IMR-90 (cell line): ENCODE data around the gene OR2M5. TPM values are rescaled to one million over a fixed set of nuclear protein-coding genes. Genes with fewer than 3 reads are reported as not detected.

ENCODE experiments used
- ATAC-seq: fragments of 200-7000 bp; cut with Tn5 transposase; 2 replicates; pipeline ENCODE4 v1.9.1; 2020; ENCODE audit warnings: low read depth, mild to moderate bottlenecking, moderate library complexity
- BruUV-seq: library from RNA; stranded (reverse); fragments of 400-500 nt; replicated peaks from 2 replicates; lab custom pipeline; 2021; lab: Mats Ljungman, UMichigan
- CTCF ChIA-PET: fragments of 300-600 bp; formaldehyde crosslinking; extraction: SDS; loops from one replicate; lab custom pipeline; 2021; ENCODE audit warnings: antibody characterized with exemption; lab: Yijun Ruan, JAX
- POLR2A ChIA-PET: fragments of 300-600 bp; sonication (Branson Sonifier 250); formaldehyde crosslinking; loops from one replicate; lab custom pipeline; 2022; ENCODE audit warnings: antibody characterized with exemption; ENCODE audit not compliant: unreplicated experiment; lab: Charles Lee
- DNase-seq: peaks from one replicate; pipeline ENCODE4 v3.0.0; 2013
- H2AFZ ChIP-seq: replicated peaks from 2 replicates; pipeline ENCODE3; 2013; ENCODE audit warnings: low read length, mild to moderate bottlenecking; ENCODE audit not compliant: poor library complexity
- H2AK5ac ChIP-seq: 2 replicates; pipeline ENCODE4 v1.6.1; 2013; ENCODE audit warnings: low read depth, low read length, inconsistent platforms
- H2AK9ac ChIP-seq: replicated peaks from 2 replicates; pipeline ENCODE3; 2013; ENCODE audit warnings: mild to moderate bottlenecking, low read depth, low read length, moderate library complexity; ENCODE audit not compliant: poor library complexity
- H2BK120ac ChIP-seq: 2 replicates; pipeline ENCODE4 v1.6.1; 2013; ENCODE audit warnings: low read depth, low read length, inconsistent platforms
- H2BK15ac ChIP-seq: 3 replicates; pipeline ENCODE4 v1.6.1; 2013; ENCODE audit warnings: low read depth, low read length, inconsistent platforms
- H2BK20ac ChIP-seq: 2 replicates; pipeline ENCODE4 v1.6.1; 2013; ENCODE audit warnings: low read depth, mild to moderate bottlenecking, inconsistent platforms, low read length, moderate library complexity
- H2BK5ac ChIP-seq: 2 replicates; pipeline ENCODE4 v1.6.1; 2013; ENCODE audit warnings: mild to moderate bottlenecking, low read depth, low read length, inconsistent platforms; ENCODE audit not compliant: poor library complexity, severe bottlenecking
- H3K14ac ChIP-seq: replicated peaks from 2 replicates; pipeline ENCODE4 v1.6.1; 2013; ENCODE audit warnings: low read depth, low read length, inconsistent platforms
- H3K18ac ChIP-seq: 2 replicates; pipeline ENCODE4 v1.6.1; 2013; ENCODE audit warnings: low read depth, low read length, control low read depth
- H3K23ac ChIP-seq: 2 replicates; pipeline ENCODE4 v1.6.1; 2013; ENCODE audit warnings: low read depth, low read length, inconsistent platforms
- H3K27ac ChIP-seq: 2 replicates; pipeline ENCODE4 v1.5.1; 2013; ENCODE audit warnings: mild to moderate bottlenecking, control low read depth, low read length; ENCODE audit not compliant: insufficient read depth
- H3K27me3 ChIP-seq: 2 replicates; pipeline ENCODE4 v1.6.1; 2013; ENCODE audit warnings: low read length; ENCODE audit not compliant: control insufficient read depth, insufficient read depth
- H3K36me3 ChIP-seq: 2 replicates; pipeline ENCODE4 v1.6.1; 2013; ENCODE audit warnings: low read length, mixed read lengths; ENCODE audit not compliant: control insufficient read depth, insufficient read depth
- H3K4ac ChIP-seq: 2 replicates; pipeline ENCODE4 v1.6.1; 2013; ENCODE audit warnings: low read depth, low read length, inconsistent platforms
- H3K4me1 ChIP-seq: 2 replicates; pipeline ENCODE4 v1.6.1; 2013; ENCODE audit warnings: low read length, mixed read lengths; ENCODE audit not compliant: control insufficient read depth, insufficient read depth
- H3K4me2 ChIP-seq: 2 replicates; pipeline ENCODE4 v1.6.1; 2013; ENCODE audit warnings: low read depth, mild to moderate bottlenecking, control low read depth, low read length, moderate library complexity
- H3K4me3 ChIP-seq: 2 replicates; pipeline ENCODE4 v1.5.1; 2013; ENCODE audit warnings: low read depth, mild to moderate bottlenecking, control low read depth, low read length, moderate library complexity; ENCODE audit not compliant: insufficient read depth
- H3K56ac ChIP-seq: 2 replicates; pipeline ENCODE4 v1.6.1; 2013; ENCODE audit warnings: low read length, inconsistent platforms; ENCODE audit not compliant: insufficient read depth; ENCODE audit errors: extremely low read depth
- H3K79me1 ChIP-seq, 2 experiments: 2 replicates each; pipeline ENCODE4 v1.6.1; 2013; ENCODE audit warnings: low read length in 2 of 2, inconsistent platforms in 1 of 2, low read depth in 1 of 2
- H3K9ac ChIP-seq: 2 replicates; pipeline ENCODE4 v1.6.1; 2013; ENCODE audit warnings: low read depth, low read length, control low read depth
- H3K9me1 ChIP-seq: 2 replicates; pipeline ENCODE4 v1.6.1; 2013; ENCODE audit warnings: low read length, inconsistent platforms; ENCODE audit not compliant: insufficient read depth
- H3K9me3 ChIP-seq: 2 replicates; pipeline ENCODE4 v1.6.1; 2013; ENCODE audit warnings: low read length; ENCODE audit not compliant: control insufficient read depth, insufficient read depth
- H4K20me1 ChIP-seq: 2 replicates; pipeline ENCODE4 v1.6.1; 2013; ENCODE audit warnings: low read length, inconsistent platforms; ENCODE audit not compliant: insufficient read depth
- H4K5ac ChIP-seq: 2 replicates; pipeline ENCODE4 v1.6.1; 2013; ENCODE audit warnings: mild to moderate bottlenecking, low read depth, low read length, control low read depth
- H4K8ac ChIP-seq, 2 experiments: 2 replicates each; pipeline ENCODE4 v1.6.1; 2013; ENCODE audit warnings: low read depth in 2 of 2, low read length in 2 of 2, control low read depth in 1 of 2, inconsistent platforms in 1 of 2
- H4K91ac ChIP-seq: 2 replicates; pipeline ENCODE4 v1.6.1; 2013; ENCODE audit warnings: low read depth, low read length, inconsistent platforms; ENCODE audit not compliant: insufficient read depth
- BHLHE40 ChIP-seq: fragments of 150-350 bp; IDR thresholded peaks from 2 replicates; pipeline ENCODE4 v1.6.1; 2016; ENCODE audit warnings: mild to moderate bottlenecking, low read depth, low read length
- CEBPB ChIP-seq: IDR thresholded peaks from 2 replicates; pipeline ENCODE4 v1.6.1; 2012; ENCODE audit warnings: low read depth, low read length, improper control_type of control experiment
- CHD1 ChIP-seq: IDR thresholded peaks from 2 replicates; pipeline ENCODE4 v1.6.1; 2012; ENCODE audit warnings: low read depth, low read length, improper control_type of control experiment
- FOS ChIP-seq: fragments of 150-350 bp; IDR thresholded peaks from 2 replicates; pipeline ENCODE4 v1.6.1; 2016; ENCODE audit warnings: low read depth, low read length
- MAFK ChIP-seq: IDR thresholded peaks from 2 replicates; pipeline ENCODE4 v1.6.1; 2012; ENCODE audit warnings: low read depth, low read length, improper control_type of control experiment
- MAZ ChIP-seq: IDR thresholded peaks from 2 replicates; pipeline ENCODE4 v1.6.1; 2012; ENCODE audit warnings: low read depth, mild to moderate bottlenecking, low read length, improper control_type of control experiment, moderate library complexity, borderline replicate concordance
- MXI1 ChIP-seq: IDR thresholded peaks from 2 replicates; pipeline ENCODE4 v1.6.1; 2012; ENCODE audit warnings: low read depth, mild to moderate bottlenecking, low read length, moderate library complexity, borderline replicate concordance
- NFE2L2 ChIP-seq: fragments of 150-350 bp; IDR thresholded peaks from 2 replicates; pipeline ENCODE4 v1.6.1; 2016; ENCODE audit warnings: low read depth, mild to moderate bottlenecking, low read length
- POLR2A ChIP-seq: IDR thresholded peaks from 2 replicates; pipeline ENCODE4 v1.6.1; 2012; ENCODE audit warnings: mild to moderate bottlenecking, low read depth, low read length
- RAD21 ChIP-seq: IDR thresholded peaks from 2 replicates; pipeline ENCODE4 v1.6.1; 2012; ENCODE audit warnings: low read length, improper control_type of control experiment
- RCOR1 ChIP-seq: IDR thresholded peaks from 2 replicates; pipeline ENCODE4 v1.6.1; 2012; ENCODE audit warnings: mild to moderate bottlenecking, low read length, improper control_type of control experiment; ENCODE audit not compliant: insufficient replicate concordance
- RFX5 ChIP-seq: IDR thresholded peaks from 2 replicates; pipeline ENCODE4 v1.8.0; 2012; ENCODE audit warnings: low read depth, mild to moderate bottlenecking, low read length, moderate library complexity
- SMC3 ChIP-seq: fragments of 150-350 bp; IDR thresholded peaks from 2 replicates; pipeline ENCODE4 v1.6.1; 2016; ENCODE audit warnings: low read depth, mild to moderate bottlenecking, antibody characterized with exemption, low read length, moderate library complexity
- WGBS, 2 experiments: methylation state at CpG; one replicate each; pipeline versions ENCODE4 v1.1.5 to v1.1.7; 2013; ENCODE audit warnings: missing lambda C conversion rate in 2 of 2; ENCODE audit not compliant: insufficient read length in 1 of 2; ENCODE audit errors: extremely low coverage in 2 of 2; 5-methylcytosine and 5-hydroxymethylcytosine counted together
- dilution Hi-C: fragments of 300-500 bp; cut with HindIII; formaldehyde crosslinking; loops from one replicate; pipeline ENCODE4 v1.14.3; 2018; ENCODE audit warnings: low sequenced_read_pairs; ENCODE audit not compliant: unreplicated experiment
- in situ Hi-C: fragments of 300-500 bp; cut with MboI; formaldehyde crosslinking; loops from 3 replicates; pipeline ENCODE4 v1.14.3; 2019; ENCODE audit warnings: low sequenced_read_pairs, inconsistent platforms, mixed read lengths
- intact Hi-C: fragments of 100-400 bp; cut with micrococcal nuclease; formaldehyde crosslinking; loops from 2 replicates; pipeline ENCODE4 v1.10.0; 2022
- polyA plus RNA-seq, 3 experiments: library from polyadenylated mRNA; depleted of rRNA; stranded (reverse); fragments of >200 nt; gene quantifications; 2 replicates each; pipeline ENCODE4 v1.2.3, GENCODE V29; 2012; ENCODE audit warnings: low replicate concordance in 1 of 3
- total RNA-seq: library from RNA; depleted of rRNA; stranded (reverse); fragments of >200 nt; gene quantifications from 2 replicates; pipeline ENCODE4 v1.2.3, GENCODE V29; 2012
- TF ChIP-seq, protein P1 (sequence below): conservative IDR thresholded peaks from 2 replicates; pipeline ENCODE4 v1.5.1; 2012; ENCODE audit warnings: mild to moderate bottlenecking, low read depth, low read length, improper control_type of control experiment
- TF ChIP-seq, protein P2 (sequence below): fragments of 150-350 bp; IDR thresholded peaks from 2 replicates; pipeline ENCODE4 v1.6.1; 2016; ENCODE audit warnings: low read depth, mild to moderate bottlenecking, low read length, moderate library complexity, borderline replicate concordance
- TF ChIP-seq, protein P3 (sequence below): fragments of 150-350 bp; IDR thresholded peaks from 2 replicates; pipeline ENCODE4 v1.6.1; 2017; ENCODE audit warnings: mild to moderate bottlenecking, antibody characterized with exemption, low read length, low read depth

OR2M5 gene
- total and polyA plus RNA-seq, 2 of the 4 experiments (the other 2 are of a cell fraction): not detected

DNA sequence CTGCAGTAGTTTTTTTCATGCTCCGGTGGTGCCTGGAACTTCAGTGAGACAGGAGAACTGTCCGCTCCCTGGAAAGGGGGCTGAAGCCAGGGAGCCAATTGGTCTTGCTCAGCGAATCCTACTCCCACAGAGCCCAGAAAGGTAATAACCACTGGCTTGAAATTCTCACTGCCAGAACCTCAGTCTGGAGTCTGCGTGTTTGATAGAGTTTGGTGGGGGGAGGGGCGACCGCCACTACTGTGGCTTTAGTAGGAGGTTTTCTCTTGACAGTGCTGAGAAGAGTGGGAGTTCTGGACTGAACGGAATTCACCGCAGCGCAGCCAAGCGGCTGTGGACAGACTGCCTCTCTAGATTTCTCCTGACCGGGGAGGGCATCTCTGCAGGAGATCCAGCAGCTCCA lies 44.1 kb downstream of the OR2M5 start:
- Histone ChIP-seq H4K5ac (no peak overlapping the region), H3K18ac (no peak overlapping the region), H3K9me3 (peaks cover 16% of the 10 kb centered on the region), H3K4me1 (no peaks in the 10 kb centered on the region), H3K4ac (no peak overlapping the region), H3K4me2 (no peak overlapping the region), H3K14ac (no peak overlapping the region), H3K9ac (no peak overlapping the region), H3K56ac (no peak overlapping the region), H2BK5ac (no peak overlapping the region), H2BK20ac (no peak overlapping the region), H3K4me3 (no peak overlapping the region), H2AFZ (no peak overlapping the region), H2AK9ac (no peak overlapping the region), H3K23ac (no peak overlapping the region), H3K27me3 (no peaks in the 10 kb centered on the region), H2AK5ac (no peak overlapping the region), H4K91ac (no peak overlapping the region), H4K8ac (no peak overlapping the region), H3K27ac (no peak overlapping the region), H3K36me3 (no peaks in the 10 kb centered on the region), H2BK120ac (no peak overlapping the region), H4K20me1 (no peaks in the 10 kb centered on the region), H3K79me1 (no peaks in the 10 kb centered on the region), H2BK15ac (no peak overlapping the region), H3K9me1 (no peaks in the 10 kb centered on the region)
- in situ Hi-C loops (no loop called here), dilution Hi-C loops (no loop called here), intact Hi-C loops (no loop called here)
- WGBS, 2 experiments: 69% methylated on average over 3 of the region's 11 CpGs; no CpG with 5 or more reads in 1 of the 2 experiments
- ChIA-PET POLR2A (no interaction called here), CTCF (no interaction called here)
- no peak for ATAC-seq
- no peak for DNase-seq
- BruUV-seq: no TSS peak
- TF ChIP-seq RFX5 (no peak), MAFK (no peak), RAD21 (no peak), CHD1 (no peak), BHLHE40 (no peak), CEBPB (no peak), FOS (no peak), MAZ (no peak), SMC3 (no peak), NFE2L2 (no peak), MXI1 (no peak), POLR2A (no peak), RCOR1 (no peak)
- TF ChIP-seq, protein P1, sequence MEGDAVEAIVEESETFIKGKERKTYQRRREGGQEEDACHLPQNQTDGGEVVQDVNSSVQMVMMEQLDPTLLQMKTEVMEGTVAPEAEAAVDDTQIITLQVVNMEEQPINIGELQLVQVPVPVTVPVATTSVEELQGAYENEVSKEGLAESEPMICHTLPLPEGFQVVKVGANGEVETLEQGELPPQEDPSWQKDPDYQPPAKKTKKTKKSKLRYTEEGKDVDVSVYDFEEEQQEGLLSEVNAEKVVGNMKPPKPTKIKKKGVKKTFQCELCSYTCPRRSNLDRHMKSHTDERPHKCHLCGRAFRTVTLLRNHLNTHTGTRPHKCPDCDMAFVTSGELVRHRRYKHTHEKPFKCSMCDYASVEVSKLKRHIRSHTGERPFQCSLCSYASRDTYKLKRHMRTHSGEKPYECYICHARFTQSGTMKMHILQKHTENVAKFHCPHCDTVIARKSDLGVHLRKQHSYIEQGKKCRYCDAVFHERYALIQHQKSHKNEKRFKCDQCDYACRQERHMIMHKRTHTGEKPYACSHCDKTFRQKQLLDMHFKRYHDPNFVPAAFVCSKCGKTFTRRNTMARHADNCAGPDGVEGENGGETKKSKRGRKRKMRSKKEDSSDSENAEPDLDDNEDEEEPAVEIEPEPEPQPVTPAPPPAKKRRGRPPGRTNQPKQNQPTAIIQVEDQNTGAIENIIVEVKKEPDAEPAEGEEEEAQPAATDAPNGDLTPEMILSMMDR: no peak
- TF ChIP-seq, protein P2, sequence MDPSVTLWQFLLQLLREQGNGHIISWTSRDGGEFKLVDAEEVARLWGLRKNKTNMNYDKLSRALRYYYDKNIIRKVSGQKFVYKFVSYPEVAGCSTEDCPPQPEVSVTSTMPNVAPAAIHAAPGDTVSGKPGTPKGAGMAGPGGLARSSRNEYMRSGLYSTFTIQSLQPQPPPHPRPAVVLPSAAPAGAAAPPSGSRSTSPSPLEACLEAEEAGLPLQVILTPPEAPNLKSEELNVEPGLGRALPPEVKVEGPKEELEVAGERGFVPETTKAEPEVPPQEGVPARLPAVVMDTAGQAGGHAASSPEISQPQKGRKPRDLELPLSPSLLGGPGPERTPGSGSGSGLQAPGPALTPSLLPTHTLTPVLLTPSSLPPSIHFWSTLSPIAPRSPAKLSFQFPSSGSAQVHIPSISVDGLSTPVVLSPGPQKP: no peak
- TF ChIP-seq, protein P3, sequence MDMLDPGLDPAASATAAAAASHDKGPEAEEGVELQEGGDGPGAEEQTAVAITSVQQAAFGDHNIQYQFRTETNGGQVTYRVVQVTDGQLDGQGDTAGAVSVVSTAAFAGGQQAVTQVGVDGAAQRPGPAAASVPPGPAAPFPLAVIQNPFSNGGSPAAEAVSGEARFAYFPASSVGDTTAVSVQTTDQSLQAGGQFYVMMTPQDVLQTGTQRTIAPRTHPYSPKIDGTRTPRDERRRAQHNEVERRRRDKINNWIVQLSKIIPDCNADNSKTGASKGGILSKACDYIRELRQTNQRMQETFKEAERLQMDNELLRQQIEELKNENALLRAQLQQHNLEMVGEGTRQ: no peak
